Endothelial cell of umbilical vein (primary cell): ENCODE results near the gene GALNT9. TPM values are rescaled to one million over a fixed set of nuclear protein-coding genes. Genes with fewer than 3 reads are reported as not detected.

ENCODE experiments used
- BruUV-seq: library from RNA; stranded (reverse); fragments of 400-500 nt; replicated peaks from 2 replicates; lab custom pipeline; 2021; lab: Mats Ljungman, UMichigan
- CTCF ChIA-PET: fragments of 300-600, 350-600 bp; sonication (Branson Sonifier 250); formaldehyde crosslinking; loops from one replicate; lab custom pipeline; 2021; ENCODE audit warnings: antibody characterized with exemption, inconsistent platforms; lab: Charles Lee
- POLR2A ChIA-PET: fragments of 300-600, 350-600 bp; sonication (Branson Sonifier 250); formaldehyde crosslinking; loops from one replicate; lab custom pipeline; 2021; ENCODE audit warnings: antibody characterized with exemption, inconsistent platforms; lab: Charles Lee
- DNase-seq: peaks from one replicate; pipeline ENCODE4 v3.0.0-alpha.2; 2011; ENCODE audit warnings: low read depth, low spot score
- FAIRE-seq: peaks from 2 replicates; lab custom pipeline; 2011; peaks lifted over from hg19 to GRCh38; lab: Jason Lieb, UNC
- H2AFZ ChIP-seq: 2 replicates; pipeline ENCODE4 v1.6.0; 2012; ENCODE audit warnings: low read depth, low read length, control low read depth, inconsistent platforms
- H3K27ac ChIP-seq: 2 replicates; pipeline ENCODE4 v1.5.1; 2011; ENCODE audit warnings: low read depth, mild to moderate bottlenecking, control low read depth, low read length, moderate library complexity; ENCODE audit not compliant: insufficient read depth
- H3K27me3 ChIP-seq, 2 experiments: 2 replicates each; pipeline versions ENCODE4 v1.6.0 to v1.6.1; 2011; ENCODE audit warnings: low read length in 2 of 2, mixed read lengths in 1 of 2; ENCODE audit not compliant: control insufficient read depth in 2 of 2, insufficient read depth in 2 of 2
- H3K36me3 ChIP-seq, 2 experiments: 2 replicates in 1 of 2; 3 replicates in 1 of 2; pipeline ENCODE4 v1.5.1; 2011; ENCODE audit warnings: low read length in 2 of 2, mild to moderate bottlenecking in 1 of 2, moderate library complexity in 1 of 2; ENCODE audit not compliant: control insufficient read depth in 2 of 2, insufficient read depth in 2 of 2; ENCODE audit errors: extremely low read depth in 1 of 2
- H3K4me1 ChIP-seq: 3 replicates; pipeline ENCODE4 v1.5.1; 2011; ENCODE audit warnings: mild to moderate bottlenecking, low read length; ENCODE audit not compliant: control insufficient read depth, insufficient read depth; ENCODE audit errors: extremely low read depth
- H3K4me2 ChIP-seq: 2 replicates; pipeline ENCODE4 v1.6.1; 2011; ENCODE audit warnings: low read length, control low read depth, mixed read lengths; ENCODE audit not compliant: insufficient read depth
- H3K4me3 ChIP-seq, 3 experiments: fragments of 200-600 bp in 1 of 3; sonication (generic), shearing (Covaris generic) in 1 of 3; replicated peaks in 1 of 3; 2 replicates each; pipeline ENCODE4 v1.5.1; 2011 to 2016; ENCODE audit warnings: control low read depth in 3 of 3, low read length in 3 of 3, mild to moderate bottlenecking in 2 of 3, inconsistent platforms in 1 of 3, low read depth in 1 of 3, moderate library complexity in 1 of 3; ENCODE audit not compliant: insufficient read depth in 1 of 3
- H3K79me2 ChIP-seq: 2 replicates; pipeline ENCODE4 v1.6.0; 2012; ENCODE audit warnings: low read length, inconsistent platforms; ENCODE audit not compliant: control insufficient read depth, insufficient read depth
- H3K9ac ChIP-seq: replicated peaks from 2 replicates; pipeline ENCODE3; 2011; ENCODE audit warnings: low read length, control low read depth; ENCODE audit not compliant: insufficient read depth; ENCODE audit errors: extremely low read depth
- H3K9me1 ChIP-seq: replicated peaks from 3 replicates; pipeline ENCODE4 v1.6.0; 2011; ENCODE audit warnings: mild to moderate bottlenecking, low read length; ENCODE audit not compliant: control insufficient read depth, insufficient read depth; ENCODE audit errors: extremely low read depth
- H3K9me3 ChIP-seq: replicated peaks from 2 replicates; pipeline ENCODE4 v1.5.1; 2012; ENCODE audit warnings: low read length, inconsistent platforms; ENCODE audit not compliant: control insufficient read depth, insufficient read depth
- H4K20me1 ChIP-seq: replicated peaks from 2 replicates; pipeline ENCODE3; 2011; ENCODE audit warnings: mild to moderate bottlenecking, low read length; ENCODE audit not compliant: control insufficient read depth, insufficient read depth; ENCODE audit errors: extremely low read depth
- EZH2 ChIP-seq: IDR thresholded peaks from 2 replicates; pipeline ENCODE4 v1.6.1; 2012; ENCODE audit warnings: borderline replicate concordance, low read depth, mild to moderate bottlenecking, moderate library complexity, low read length, inconsistent platforms; ENCODE audit not compliant: severe bottlenecking
- FOS ChIP-seq: IDR thresholded peaks from 2 replicates; pipeline ENCODE4 v1.6.1; 2011; ENCODE audit warnings: mild to moderate bottlenecking, low read length, moderate library complexity, borderline replicate concordance; ENCODE audit not compliant: insufficient read depth
- GATA2 ChIP-seq: IDR thresholded peaks from 2 replicates; pipeline ENCODE4 v1.7.0; 2011; ENCODE audit warnings: low read depth, mild to moderate bottlenecking, moderate library complexity, mixed read lengths, low read length; ENCODE audit not compliant: insufficient read length, insufficient read depth
- JUN ChIP-seq: IDR thresholded peaks from 2 replicates; pipeline ENCODE4 v1.6.1; 2011; ENCODE audit warnings: borderline replicate concordance, low read depth; ENCODE audit not compliant: insufficient read length, insufficient read depth
- MYC ChIP-seq: IDR thresholded peaks from one replicate; pipeline ENCODE4 v1.6.1; 2011; ENCODE audit warnings: mild to moderate bottlenecking, low read depth, low read length
- POLR2A ChIP-seq: IDR thresholded peaks from 2 replicates; pipeline ENCODE4 v1.6.1; 2012; ENCODE audit warnings: low read depth, mild to moderate bottlenecking, control low read depth, low read length
- POLR2AphosphoS5 ChIP-seq: IDR thresholded peaks from 2 replicates; pipeline ENCODE4 v1.6.1; 2012; ENCODE audit warnings: low read depth, mild to moderate bottlenecking, control low read depth, low read length, moderate library complexity; ENCODE audit not compliant: insufficient read depth
- dilution Hi-C: fragments of 300-500 bp; cut with MboI; formaldehyde crosslinking; loops from one replicate; pipeline ENCODE4 v1.15.0; 2019; ENCODE audit warnings: low sequenced_read_pairs; ENCODE audit not compliant: extremely low pct_ligation_motif_present
- intact Hi-C: fragments of 100-400 bp; cut with micrococcal nuclease; formaldehyde crosslinking; loops from one replicate; pipeline ENCODE4 v1.10.0; 2022
- polyA plus RNA-seq, 4 experiments: library from polyadenylated mRNA; depleted of rRNA in 3 of 4; stranded (reverse) in 3 of 4; unstranded in 1 of 4; fragments of >200 nt; gene quantifications; 2 replicates each; pipeline versions ENCODE4 v1.2.1 to v1.2.3, GENCODE V29; 2011 to 2012; ENCODE audit warnings: missing spikeins in 1 of 4
- total RNA-seq: library from RNA; stranded (reverse); gene quantifications from 2 replicates; pipeline ENCODE4 v1.2.3, GENCODE V29; 2021
- TF ChIP-seq, protein P1 (sequence below): IDR thresholded peaks from 2 replicates; pipeline ENCODE4 v1.6.1; 2011; ENCODE audit not compliant: insufficient read depth, insufficient read length
- TF ChIP-seq, protein P2 (sequence below), 2 donors: IDR thresholded peaks; 1 replicate in 1 of 2; 2 replicates in 1 of 2; pipeline ENCODE4 v1.5.1; 2011; ENCODE audit warnings: low read length in 2 of 2, mild to moderate bottlenecking in 2 of 2, moderate library complexity in 2 of 2, control low read depth in 1 of 2, inconsistent platforms in 1 of 2, low read depth in 1 of 2; ENCODE audit not compliant: insufficient read depth in 1 of 2; ENCODE audit errors: extremely low read depth in 1 of 2

GALNT9 gene
- total and polyA plus RNA-seq, 2 donors (not counting 3 experiments of a cell fraction or from before 2014, with no cell fraction given) = 0.14 to 0.73 TPM

DNA sequence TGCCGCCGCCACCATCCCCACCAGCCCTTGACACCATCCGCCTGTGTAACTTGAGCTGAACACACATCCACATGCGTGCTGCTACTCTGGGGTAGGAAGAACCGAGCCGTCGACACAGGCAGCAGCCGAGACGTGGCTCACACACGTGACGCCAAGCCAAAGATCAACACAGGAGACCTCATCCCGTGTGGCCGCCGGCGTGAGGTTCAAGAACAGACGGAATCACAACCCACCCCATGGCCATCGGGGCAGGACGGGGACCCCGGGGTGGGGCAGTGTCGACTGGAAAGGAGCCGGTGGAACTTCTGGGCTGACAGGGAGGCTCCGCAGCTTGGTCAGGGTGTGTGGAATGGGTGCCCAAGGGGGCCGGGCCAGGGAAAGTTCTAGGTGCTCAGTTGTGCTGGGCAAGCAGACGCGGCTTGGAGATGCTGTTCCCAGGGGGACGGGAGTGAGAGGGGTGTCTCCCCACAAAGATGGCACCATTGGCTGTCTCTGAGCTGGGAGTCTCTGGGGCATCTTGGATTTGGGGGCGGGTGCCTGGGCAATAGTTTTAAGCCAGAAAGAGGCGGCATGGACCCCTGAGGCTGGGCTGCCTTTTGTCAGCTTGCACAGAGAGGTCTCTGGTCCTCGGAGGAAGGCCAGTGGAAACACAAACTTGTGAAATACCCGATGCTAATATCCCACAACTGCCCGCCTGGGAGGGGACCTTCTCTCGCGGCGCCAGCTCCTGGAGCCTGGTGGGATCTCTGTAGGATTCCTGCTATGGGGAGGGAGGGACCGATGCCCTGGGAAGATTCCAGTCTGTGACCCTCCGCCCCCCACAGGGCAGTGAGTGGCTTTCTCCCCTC lies 41.8 kb downstream of the GALNT9 start:
- Histone ChIP-seq H3K27me3 (no peaks in the 10 kb centered on the region), H3K4me2 (no peak overlapping the region), H3K9me1 (no peaks in the 10 kb centered on the region), H2AFZ (no peak overlapping the region), H3K4me1 (no peaks in the 10 kb centered on the region), H3K79me2 (no peaks in the 10 kb centered on the region), H4K20me1 (no peaks in the 10 kb centered on the region), H3K27ac (no peak overlapping the region), H3K9ac (no peak overlapping the region), H3K4me3 (no peak overlapping the region), H3K9me3 (no peaks in the 10 kb centered on the region), H3K36me3 (no peaks in the 10 kb centered on the region)
- no peak for FAIRE-seq
- CTCF ChIA-PET = no interaction called here
- intact Hi-C loops (no loop called here), dilution Hi-C loops (no loop called here)
- no TSS peak for BruUV-seq
- TF ChIP-seq POLR2AphosphoS5 = no peak
- TF ChIP-seq MYC = no peak
- TF ChIP-seq FOS = no peak
- TF ChIP-seq, protein P1, sequence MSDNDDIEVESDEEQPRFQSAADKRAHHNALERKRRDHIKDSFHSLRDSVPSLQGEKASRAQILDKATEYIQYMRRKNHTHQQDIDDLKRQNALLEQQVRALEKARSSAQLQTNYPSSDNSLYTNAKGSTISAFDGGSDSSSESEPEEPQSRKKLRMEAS = no peak
- no peak for TF ChIP-seq JUN
- TF ChIP-seq GATA2 = no peak
- POLR2A ChIA-PET = no interaction called here
- DNase-seq = no peak

DNA sequence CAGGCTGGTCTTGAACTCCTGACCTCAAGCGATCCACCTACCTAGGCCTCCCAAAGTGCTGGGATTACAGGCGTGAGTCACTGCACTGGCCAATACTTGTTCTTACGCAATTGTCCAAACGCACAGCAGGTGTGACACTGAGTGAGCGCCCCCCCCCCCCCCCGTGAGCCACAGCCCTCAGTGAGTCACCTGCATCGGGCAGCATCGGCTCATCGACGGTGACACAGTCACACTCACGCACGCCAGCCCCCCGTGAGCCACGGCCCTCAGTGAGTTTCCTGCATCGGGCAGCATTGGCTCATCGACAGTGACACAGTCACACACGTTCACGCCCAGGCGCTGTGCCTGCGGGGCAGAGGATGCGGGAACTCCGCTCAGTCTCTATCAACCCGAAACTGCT lies 42.5 kb downstream of the GALNT9 start:
- Histone ChIP-seq H2AFZ (no peak overlapping the region), H3K4me3 (no peak overlapping the region), H3K9ac (no peak overlapping the region), H3K9me1 (no peaks in the 10 kb centered on the region), H3K27me3 (no peaks in the 10 kb centered on the region), H4K20me1 (no peaks in the 10 kb centered on the region), H3K4me1 (no peaks in the 10 kb centered on the region), H3K36me3 (no peaks in the 10 kb centered on the region), H3K9me3 (no peaks in the 10 kb centered on the region), H3K4me2 (no peak overlapping the region), H3K27ac (no peak overlapping the region), H3K79me2 (no peaks in the 10 kb centered on the region)
- TF ChIP-seq MYC = no peak
- TF ChIP-seq EZH2 = no peak
- no peak for TF ChIP-seq JUN
- TF ChIP-seq, protein P1 = no peak
- TF ChIP-seq FOS = no peak
- TF ChIP-seq, protein P2, sequence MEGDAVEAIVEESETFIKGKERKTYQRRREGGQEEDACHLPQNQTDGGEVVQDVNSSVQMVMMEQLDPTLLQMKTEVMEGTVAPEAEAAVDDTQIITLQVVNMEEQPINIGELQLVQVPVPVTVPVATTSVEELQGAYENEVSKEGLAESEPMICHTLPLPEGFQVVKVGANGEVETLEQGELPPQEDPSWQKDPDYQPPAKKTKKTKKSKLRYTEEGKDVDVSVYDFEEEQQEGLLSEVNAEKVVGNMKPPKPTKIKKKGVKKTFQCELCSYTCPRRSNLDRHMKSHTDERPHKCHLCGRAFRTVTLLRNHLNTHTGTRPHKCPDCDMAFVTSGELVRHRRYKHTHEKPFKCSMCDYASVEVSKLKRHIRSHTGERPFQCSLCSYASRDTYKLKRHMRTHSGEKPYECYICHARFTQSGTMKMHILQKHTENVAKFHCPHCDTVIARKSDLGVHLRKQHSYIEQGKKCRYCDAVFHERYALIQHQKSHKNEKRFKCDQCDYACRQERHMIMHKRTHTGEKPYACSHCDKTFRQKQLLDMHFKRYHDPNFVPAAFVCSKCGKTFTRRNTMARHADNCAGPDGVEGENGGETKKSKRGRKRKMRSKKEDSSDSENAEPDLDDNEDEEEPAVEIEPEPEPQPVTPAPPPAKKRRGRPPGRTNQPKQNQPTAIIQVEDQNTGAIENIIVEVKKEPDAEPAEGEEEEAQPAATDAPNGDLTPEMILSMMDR (IDR thresholded peaks at IDR 0.05; ENCODE audit: extremely low read depth in 1 of 2, insufficient read depth in 1 of 2, low read depth in 1 of 2, low read length in 2 of 2) = no peak
- no peak for TF ChIP-seq POLR2AphosphoS5
- no peak for TF ChIP-seq GATA2
- no peak for TF ChIP-seq POLR2A
- POLR2A ChIA-PET = no interaction called here
- dilution Hi-C loops (no loop called here), intact Hi-C loops (no loop called here)
- BruUV-seq = no TSS peak
- DNase-seq (no peak), FAIRE-seq (no peak)
- CTCF ChIA-PET = interaction anchor here (0.9 to 3.2 kb wide), 3 partner anchors 11 to 133 kb away, joined by 3 to 20 read pairs (median 4); no protein-coding TSS in a partner anchor
